GM18511 (cell line): ENCODE data around the gene CHURC1.
"Not testable (repeated sequence)": the region's sequence is repeated elsewhere in the genome, so short reads cannot be mapped to it uniquely, and the experiment has no call there.

ENCODE experiments used
- ATAC-seq: cut with Tn5 transposase; IDR thresholded peaks from one replicate; pipeline ENCODE4 v1.9.1; 2021; ENCODE audit warnings: mild to moderate bottlenecking, moderate library complexity; ENCODE audit not compliant: unreplicated experiment

Gene CHURC1

GRCh38 chr14:64906022-64906421, 8.2 kb upstream of the CHURC1 start:
- no peak for ATAC-seq

GRCh38 chr14:64910847-64911495, 3.3 kb upstream of the CHURC1 start:
- no peak for ATAC-seq

- no peak for ATAC-seq
Observed at GRCh38 chr14:64912261-64912660, 2.0 kb upstream of the CHURC1 start.

- ATAC-seq = not testable (repeated sequence)
Observed at GRCh38 chr14:64913477-64913876, 778 bp upstream of the CHURC1 start.

GRCh38 chr14:64915029-64915424, 772 bp downstream of the CHURC1 start:
- ATAC-seq = no peak

GRCh38 chr14:64915797-64916196, 1.5 kb downstream of the CHURC1 start:
- ATAC-seq = no peak

- no peak for ATAC-seq
Observed at GRCh38 chr14:64918216-64918615, 4.0 kb downstream of the CHURC1 start.

GRCh38 chr14:64919215-64919614, 5.0 kb downstream of the CHURC1 start:
- no peak for ATAC-seq

GRCh38 chr14:64919618-64920017, 5.4 kb downstream of the CHURC1 start:
- no peak for ATAC-seq

GRCh38 chr14:64920465-64920864, 6.2 kb downstream of the CHURC1 start:
- ATAC-seq = no peak

- ATAC-seq = no peak
Observed at GRCh38 chr14:64923015-64923414, 8.8 kb downstream of the CHURC1 start.

- no peak for ATAC-seq
Observed at GRCh38 chr14:64926398-64926995, 12.2 kb downstream of the CHURC1 start.

GRCh38 chr14:64927031-64927430, 12.8 kb downstream of the CHURC1 start:
- no peak for ATAC-seq

GRCh38 chr14:64928239-64929013, 14.2 kb downstream of the CHURC1 start:
- ATAC-seq = peak; percentile 87

- ATAC-seq = no peak
Observed at GRCh38 chr14:64929014-64929359, 14.7 kb downstream of the CHURC1 start.

GRCh38 chr14:64930085-64930843, 16.0 kb downstream of the CHURC1 start:
- ATAC-seq = no peak

- ATAC-seq = no peak
Observed at GRCh38 chr14:64931123-64931522, 16.9 kb downstream of the CHURC1 start.

GRCh38 chr14:64932231-64932630, 18.0 kb downstream of the CHURC1 start:
- ATAC-seq = no peak

- no peak for ATAC-seq
Observed at GRCh38 chr14:64934338-64934929, 20.2 kb downstream of the CHURC1 start.

- ATAC-seq = no peak
Observed at GRCh38 chr14:64935508-64935907, 21.3 kb downstream of the CHURC1 start.

GRCh38 chr14:64937171-64937820, 23.0 kb downstream of the CHURC1 start:
- ATAC-seq = no peak
